Loucy (cell line): Measurements from ENCODE around the gene VPS18.

Experiments
- H2AFZ ChIP-seq: fragments of 200-600 bp; sonication (generic); 2 replicates; pipeline ENCODE4 v1.6.0; 2016; ENCODE audit warnings: antibody characterized with exemption, mild to moderate bottlenecking, low read length, moderate library complexity
- H3F3A ChIP-seq: fragments of 200-600 bp; 2 replicates; pipeline ENCODE4 v1.6.0; 2016; ENCODE audit warnings: antibody characterized with exemption, low read depth, mild to moderate bottlenecking
- H3K27me3 ChIP-seq: fragments of 200-600 bp; sonication (generic); 2 replicates; pipeline ENCODE4 v1.6.1; 2014; ENCODE audit warnings: low read length, mild to moderate bottlenecking; ENCODE audit not compliant: insufficient read depth, poor library complexity, severe bottlenecking
- H3K36me3 ChIP-seq: fragments of 200-600 bp; sonication (generic); 2 replicates; pipeline ENCODE4 v1.6.1; 2016; ENCODE audit warnings: low read length; ENCODE audit not compliant: insufficient read depth
- H3K4me1 ChIP-seq: fragments of 200-600 bp; sonication (generic); 2 replicates; pipeline ENCODE4 v1.5.1; 2014; ENCODE audit warnings: low read length, mild to moderate bottlenecking; ENCODE audit not compliant: insufficient read depth, poor library complexity, severe bottlenecking
- H3K4me2 ChIP-seq: fragments of 200-600 bp; sonication (generic); 2 replicates; pipeline ENCODE4 v1.6.0; 2014; ENCODE audit warnings: antibody characterized with exemption, low read length, low read depth, mild to moderate bottlenecking; ENCODE audit not compliant: poor library complexity, severe bottlenecking
- H3K4me3 ChIP-seq: fragments of 200-600 bp; sonication (generic); 2 replicates; pipeline ENCODE4 v1.5.1; 2014; ENCODE audit warnings: low read length, mild to moderate bottlenecking, mixed read lengths; ENCODE audit not compliant: poor library complexity, severe bottlenecking
- H3K79me2 ChIP-seq: fragments of 200-600 bp; sonication (generic); 2 replicates; pipeline ENCODE4 v1.6.1; 2014; ENCODE audit warnings: low read length; ENCODE audit not compliant: insufficient read depth
- H3K9ac ChIP-seq: fragments of 200-600 bp; sonication (generic); 2 replicates; pipeline ENCODE4 v1.6.0; 2014; ENCODE audit warnings: mild to moderate bottlenecking, low read depth, low read length, moderate library complexity; ENCODE audit not compliant: poor library complexity, severe bottlenecking
- H3K9me2 ChIP-seq: fragments of 200-600 bp; sonication (generic); replicated peaks from 2 replicates; pipeline ENCODE4 v1.6.1; 2016; ENCODE audit warnings: low read depth, low read length, mixed read lengths
- H3K9me3 ChIP-seq: fragments of 200-600 bp; sonication (generic); 2 replicates; pipeline ENCODE4 v1.6.1; 2014; ENCODE audit warnings: mild to moderate bottlenecking, antibody characterized with exemption, low read length, low read depth; ENCODE audit not compliant: insufficient read depth
- H4K20me1 ChIP-seq: fragments of 200-600 bp; sonication (generic); 2 replicates; pipeline ENCODE4 v1.6.0; 2014; ENCODE audit warnings: antibody characterized with exemption, low read length, mild to moderate bottlenecking; ENCODE audit not compliant: insufficient read depth, poor library complexity, severe bottlenecking
- EZH2phosphoT487 ChIP-seq: fragments of 200-600 bp; IDR thresholded peaks from 2 replicates; pipeline ENCODE4 v1.6.1; 2018; ENCODE audit warnings: antibody characterized with exemption, mild to moderate bottlenecking, moderate library complexity, borderline replicate concordance
- TF ChIP-seq, protein P1 (sequence below): fragments of 200-600 bp; sonication (generic); conservative IDR thresholded peaks from 2 replicates; pipeline ENCODE4 v1.5.1; 2014; ENCODE audit warnings: mild to moderate bottlenecking, antibody characterized with exemption, low read length

VPS18 gene

GRCh38 chr15:40943764-40944365, 49.6 kb downstream of the VPS18 start:
- Histone ChIP-seq H3K27me3 (no peaks in the 10 kb centered on the region), H2AFZ (no peak overlapping the region), H3K9me3 (no peaks in the 10 kb centered on the region), H3K4me2 (no peak overlapping the region), H3K9ac (no peak overlapping the region), H3K79me2 (no peaks in the 10 kb centered on the region), H3K36me3 (no peaks in the 10 kb centered on the region), H3K4me3 (no peak overlapping the region), H3F3A (peaks cover 10% of the 10 kb centered on the region; the same call in 1 of the 2 replicates), H4K20me1 (no peaks in the 10 kb centered on the region), H3K4me1 (peaks cover 22% of the 10 kb centered on the region), H3K9me2 (no peaks in the 10 kb centered on the region)
- TF ChIP-seq EZH2phosphoT487, result no peak
- TF ChIP-seq, protein P1, sequence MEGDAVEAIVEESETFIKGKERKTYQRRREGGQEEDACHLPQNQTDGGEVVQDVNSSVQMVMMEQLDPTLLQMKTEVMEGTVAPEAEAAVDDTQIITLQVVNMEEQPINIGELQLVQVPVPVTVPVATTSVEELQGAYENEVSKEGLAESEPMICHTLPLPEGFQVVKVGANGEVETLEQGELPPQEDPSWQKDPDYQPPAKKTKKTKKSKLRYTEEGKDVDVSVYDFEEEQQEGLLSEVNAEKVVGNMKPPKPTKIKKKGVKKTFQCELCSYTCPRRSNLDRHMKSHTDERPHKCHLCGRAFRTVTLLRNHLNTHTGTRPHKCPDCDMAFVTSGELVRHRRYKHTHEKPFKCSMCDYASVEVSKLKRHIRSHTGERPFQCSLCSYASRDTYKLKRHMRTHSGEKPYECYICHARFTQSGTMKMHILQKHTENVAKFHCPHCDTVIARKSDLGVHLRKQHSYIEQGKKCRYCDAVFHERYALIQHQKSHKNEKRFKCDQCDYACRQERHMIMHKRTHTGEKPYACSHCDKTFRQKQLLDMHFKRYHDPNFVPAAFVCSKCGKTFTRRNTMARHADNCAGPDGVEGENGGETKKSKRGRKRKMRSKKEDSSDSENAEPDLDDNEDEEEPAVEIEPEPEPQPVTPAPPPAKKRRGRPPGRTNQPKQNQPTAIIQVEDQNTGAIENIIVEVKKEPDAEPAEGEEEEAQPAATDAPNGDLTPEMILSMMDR, result no peak

- H3K4me1 ChIP-seq, result peaks cover 22% of the 10 kb centered on the region
Observed at GRCh38 chr15:40944510-40945296, 50.5 kb downstream of the VPS18 start.

DNA sequence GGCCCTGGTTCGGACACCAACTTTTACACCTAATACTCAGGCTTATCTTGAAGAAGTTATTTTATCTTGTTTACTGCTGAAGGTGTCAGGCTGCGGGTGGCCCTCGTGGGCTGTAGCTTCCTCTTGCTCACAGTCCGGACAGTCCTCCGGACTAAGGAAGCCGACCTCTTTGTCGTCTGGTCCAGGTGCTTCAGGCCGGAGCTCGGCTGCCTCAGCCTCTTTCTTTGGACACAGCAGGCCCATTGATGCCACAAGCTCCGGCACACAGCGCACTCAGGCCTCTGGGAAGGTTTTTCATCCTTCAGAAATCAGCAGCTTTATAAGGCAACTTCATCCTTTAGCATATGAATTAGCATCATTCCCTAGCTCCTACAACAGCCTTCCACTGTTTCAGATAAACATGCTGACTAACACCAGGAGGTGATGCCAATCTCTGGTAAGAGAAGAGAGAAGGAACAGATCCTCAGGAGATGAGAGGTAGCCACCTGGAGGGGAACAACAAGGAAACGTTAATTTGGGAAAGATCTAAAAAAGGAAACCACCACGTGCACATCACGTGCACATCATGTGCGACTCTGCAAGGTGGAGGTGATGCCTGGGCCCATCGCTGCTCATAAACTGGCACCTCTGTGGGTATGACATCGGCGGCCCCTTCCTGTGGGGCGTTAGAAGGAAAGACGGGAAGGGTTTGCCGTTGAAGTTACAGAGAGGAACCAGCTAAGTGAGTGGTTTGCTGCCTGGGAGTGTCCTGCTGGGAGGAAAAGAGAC, 54.6 kb downstream of the VPS18 start:
- Histone ChIP-seq H3K4me2 (no peak overlapping the region), H3K79me2 (no peaks in the 10 kb centered on the region), H3K36me3 (no peaks in the 10 kb centered on the region), H3K4me3 (no peak overlapping the region), H4K20me1 (no peaks in the 10 kb centered on the region), H3K9me2 (no peaks in the 10 kb centered on the region), H2AFZ (no peak overlapping the region), H3F3A (no peaks in the 10 kb centered on the region), H3K9ac (no peak overlapping the region), H3K4me1 (no peaks in the 10 kb centered on the region), H3K9me3 (no peaks in the 10 kb centered on the region), H3K27me3 (no peaks in the 10 kb centered on the region)
- TF ChIP-seq EZH2phosphoT487, result no peak
- TF ChIP-seq, protein P1, result no peak

More at GRCh38 chr15:40944510-40945296, 50.5 kb downstream of the VPS18 start:
- Histone ChIP-seq H3K9ac (no peak overlapping the region), H3K36me3 (no peaks in the 10 kb centered on the region), H3K9me2 (no peaks in the 10 kb centered on the region), H4K20me1 (no peaks in the 10 kb centered on the region), H2AFZ (no peak overlapping the region), H3F3A (peaks cover 10% of the 10 kb centered on the region; the same call in 1 of the 2 replicates), H3K79me2 (no peaks in the 10 kb centered on the region), H3K9me3 (no peaks in the 10 kb centered on the region), H3K4me3 (no peak overlapping the region), H3K27me3 (no peaks in the 10 kb centered on the region), H3K4me2 (no peak overlapping the region)
- TF ChIP-seq, protein P1, result no peak
- TF ChIP-seq EZH2phosphoT487, result no peak
